ENCODE data around the gene CACNA2D3.

GRCh38 chr3:54572197-54572895 lies 450.0 kb downstream of the CACNA2D3 start:
- no peak for TF ChIP-seq POLR2AphosphoS5 (IDR thresholded peaks at IDR 0.05)
- no peak for TF ChIP-seq CTCF (IDR thresholded peaks at IDR 0.05)
